ENCODE measurements around the gene RAB31.

DNA sequence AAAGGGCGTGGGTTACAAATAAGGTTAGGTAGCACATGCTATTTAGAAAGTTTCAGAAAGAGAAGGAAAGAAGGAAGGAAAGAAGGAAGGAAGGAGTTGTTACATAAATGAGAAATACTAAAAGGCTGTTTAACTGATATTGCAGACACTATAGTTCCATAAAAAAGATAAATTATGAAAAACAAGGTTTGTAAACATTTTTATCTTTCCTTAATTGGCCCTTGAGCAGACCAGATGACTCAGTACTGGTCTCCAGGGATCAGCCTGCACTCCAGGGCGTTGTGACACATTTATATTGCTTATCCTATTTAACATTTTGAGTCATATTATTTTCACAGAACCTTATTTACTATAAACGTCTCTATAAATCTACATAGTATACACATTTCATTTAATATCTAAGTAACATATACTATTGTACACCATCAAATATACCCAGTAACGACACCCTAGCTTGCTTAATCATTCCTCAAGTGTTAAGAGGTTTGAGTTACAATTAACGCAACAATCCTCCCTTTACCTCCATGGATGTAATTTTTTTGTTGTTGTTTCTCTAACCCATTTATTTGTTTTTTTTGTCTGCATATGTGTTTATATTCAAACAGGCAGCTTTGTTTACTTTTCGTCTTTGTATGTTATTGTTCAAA, 2.8 kb upstream of the RAB31 start:
- no peak for TF ChIP-seq EZH2 (IDR thresholded peaks at IDR 0.05)
- no peak for TF ChIP-seq POLR2AphosphoS5 (IDR thresholded peaks at IDR 0.05; ENCODE audit: borderline replicate concordance, low read depth, low read length)
